Neural progenitor cell (in vitro differentiated cells): Measurements from ENCODE around the gene CAMK1D. TPM values are rescaled to one million over a fixed set of nuclear protein-coding genes. Genes with fewer than 3 reads are reported as not detected.

Source experiments
- DNase-seq: peaks from one replicate; pipeline ENCODE4 v3.0.0-alpha.2; 2016; ENCODE audit warnings: low spot score
- H2AFZ ChIP-seq: fragments of 200-600 bp; sonication (generic); replicated peaks from 2 replicates; pipeline ENCODE4 v1.6.1; 2016; ENCODE audit warnings: antibody characterized with exemption
- H3F3A ChIP-seq: fragments of 200-600 bp; sonication (generic); 2 replicates; pipeline ENCODE4 v1.6.1; 2016; ENCODE audit warnings: antibody characterized with exemption, low read depth
- H3K27ac ChIP-seq: fragments of 200-600 bp; sonication (generic); 2 replicates; pipeline ENCODE4 v1.5.1; 2016; ENCODE audit warnings: mild to moderate bottlenecking
- H3K27me3 ChIP-seq: fragments of 200-600 bp; sonication (generic); 2 replicates; pipeline ENCODE4 v1.6.1; 2016; ENCODE audit warnings: mild to moderate bottlenecking, moderate library complexity
- H3K36me3 ChIP-seq: fragments of 200-600 bp; sonication (generic); 2 replicates; pipeline ENCODE4 v1.5.1; 2016
- H3K4me1 ChIP-seq: fragments of 200-600 bp; sonication (generic); 2 replicates; pipeline ENCODE4 v1.6.1; 2016; ENCODE audit warnings: mixed run types
- H3K4me2 ChIP-seq: fragments of 200-600 bp; sonication (generic); 2 replicates; pipeline ENCODE4 v1.6.1; 2016
- H3K4me3 ChIP-seq: fragments of 200-600 bp; sonication (generic); 2 replicates; pipeline ENCODE4 v1.5.1; 2016
- H3K79me2 ChIP-seq: fragments of 200-600 bp; sonication (generic); 2 replicates; pipeline ENCODE4 v1.6.1; 2016; ENCODE audit warnings: low read depth
- H3K9ac ChIP-seq: fragments of 200-600 bp; sonication (generic); 2 replicates; pipeline ENCODE4 v1.6.1; 2016
- H3K9me3 ChIP-seq: fragments of 200-600 bp; sonication (generic); 2 replicates; pipeline ENCODE4 v1.5.1; 2016; ENCODE audit warnings: low read depth
- H4K20me1 ChIP-seq: fragments of 200-600 bp; sonication (generic); 2 replicates; pipeline ENCODE4 v1.6.1; 2016; ENCODE audit warnings: low read depth
- H3K27ac Mint-ChIP-seq: 3 replicates; pipeline ENCODE4 v1.8.0; 2021; ENCODE audit warnings: mixed read lengths
- H3K27me3 Mint-ChIP-seq: 2 replicates; pipeline ENCODE4 v1.8.0; 2022; ENCODE audit warnings: low read depth, mild to moderate bottlenecking, inconsistent platforms, moderate library complexity, mixed read lengths; ENCODE audit not compliant: insufficient read depth
- H3K36me3 Mint-ChIP-seq: 3 replicates; pipeline ENCODE4 v1.8.0; 2021; ENCODE audit warnings: mixed read lengths
- H3K4me1 Mint-ChIP-seq: 3 replicates; pipeline ENCODE4 v1.8.0; 2021; ENCODE audit warnings: mixed read lengths
- H3K4me3 Mint-ChIP-seq: 3 replicates; pipeline ENCODE4 v1.8.0; 2021; ENCODE audit warnings: mild to moderate bottlenecking, moderate library complexity, mixed read lengths
- H3K9me3 Mint-ChIP-seq: 3 replicates; pipeline ENCODE4 v1.8.0; 2020; ENCODE audit warnings: mixed read lengths
- CTCF ChIP-seq: fragments of 200-600 bp; sonication (generic); IDR thresholded peaks from 2 replicates; pipeline ENCODE4 v1.5.1; 2017; ENCODE audit warnings: antibody characterized with exemption, mild to moderate bottlenecking
- EZH2 ChIP-seq: fragments of 200-600 bp; sonication (generic); IDR thresholded peaks from 2 replicates; pipeline ENCODE4 v1.6.1; 2017; ENCODE audit warnings: antibody characterized with exemption, mild to moderate bottlenecking, moderate library complexity
- EZH2phosphoT487 ChIP-seq: fragments of 200-600 bp; sonication (generic); IDR thresholded peaks from 2 replicates; pipeline ENCODE4 v1.6.1; 2017; ENCODE audit warnings: antibody characterized with exemption
- total RNA-seq: library from RNA; depleted of rRNA; stranded (reverse); fragments of >200 nt; gene quantifications from 2 replicates; pipeline ENCODE4 v1.2.3, GENCODE V29; 2015; ENCODE audit warnings: low replicate concordance

Gene CAMK1D
- total RNA-seq, 1 donor from 2014 or later: 7.6 TPM

- Mint-ChIP-seq H3K4me3 (no peak overlapping the region), H3K9me3 (no peaks in the 10 kb centered on the region), H3K27me3 (peaks cover 6% of the 10 kb centered on the region), H3K36me3 (no peaks in the 10 kb centered on the region), H3K27ac (no peak overlapping the region), H3K4me1 (peaks cover 17% of the 10 kb centered on the region)
- peaks cover 15% of the 10 kb centered on the region for H3K4me1 ChIP-seq
- DNase-seq: no peak
- H3K4me2 ChIP-seq: no peak overlapping the region
- H3F3A ChIP-seq: peaks cover 9% of the 10 kb centered on the region
- H2AFZ ChIP-seq: no peak overlapping the region
- H3K27me3 ChIP-seq: no peaks in the 10 kb centered on the region
- no peak overlapping the region for H3K4me3 ChIP-seq
- H3K27ac ChIP-seq: no peak overlapping the region
- H4K20me1 ChIP-seq: peaks cover 6% of the 10 kb centered on the region
- H3K9me3 ChIP-seq: no peaks in the 10 kb centered on the region
- no peak overlapping the region for H3K9ac ChIP-seq
- TF ChIP-seq EZH2phosphoT487 (no peak), EZH2 (no peak), CTCF (no peak)
- no peaks in the 10 kb centered on the region for H3K79me2 ChIP-seq
- no peaks in the 10 kb centered on the region for H3K36me3 ChIP-seq
These were observed 116.2 kb downstream of the CAMK1D start for GRCh38 chr10:12465385-12466136.

- Mint-ChIP-seq H3K27ac (no peak overlapping the region), H3K9me3 (no peaks in the 10 kb centered on the region), H3K4me1 (peaks cover 21% of the 10 kb centered on the region), H3K36me3 (no peaks in the 10 kb centered on the region), H3K27me3 (peaks cover 3% of the 10 kb centered on the region), H3K4me3 (no peak overlapping the region)
- Histone ChIP-seq H3K9ac (no peak overlapping the region), H3K4me3 (no peak overlapping the region), H3K4me2 (no peak overlapping the region), H2AFZ (no peak overlapping the region), H3K27me3 (no peaks in the 10 kb centered on the region), H3F3A (peaks cover 9% of the 10 kb centered on the region), H3K9me3 (no peaks in the 10 kb centered on the region), H3K27ac (no peak overlapping the region), H3K36me3 (no peaks in the 10 kb centered on the region), H4K20me1 (peaks cover 6% of the 10 kb centered on the region), H3K4me1 (peaks cover 15% of the 10 kb centered on the region), H3K79me2 (no peaks in the 10 kb centered on the region)
- TF ChIP-seq EZH2phosphoT487 (no peak), EZH2 (no peak), CTCF (no peak)
- DNase-seq: no peak
These were observed 117.5 kb downstream of the CAMK1D start for GRCh38 chr10:12466704-12467305.

DNA sequence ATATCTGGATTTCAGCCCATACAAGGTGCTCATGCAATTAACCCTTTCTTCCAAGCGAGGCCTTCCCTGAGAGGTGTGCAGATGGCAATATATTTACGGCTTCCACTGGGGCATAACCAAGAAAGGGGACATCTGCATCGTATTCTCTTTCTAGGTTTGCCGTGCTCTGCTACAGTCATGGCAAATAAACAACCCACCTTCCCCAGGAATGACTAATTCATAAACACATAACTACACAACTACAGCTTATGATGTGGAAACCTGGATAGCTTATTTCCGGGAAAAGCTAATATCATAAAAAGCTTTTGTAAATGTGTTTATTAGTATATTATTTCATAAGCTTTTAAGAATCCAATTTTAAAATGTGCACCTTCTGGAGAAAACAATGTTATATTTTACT, 120.0 kb downstream of the CAMK1D start:
- Mint-ChIP-seq H3K9me3 (no peaks in the 10 kb centered on the region), H3K27me3 (no peaks in the 10 kb centered on the region), H3K27ac (no peak overlapping the region), H3K36me3 (no peaks in the 10 kb centered on the region), H3K4me3 (no peak overlapping the region), H3K4me1 (peaks cover 25% of the 10 kb centered on the region)
- Histone ChIP-seq H4K20me1 (peaks cover 6% of the 10 kb centered on the region), H3K27me3 (no peaks in the 10 kb centered on the region), H3K9me3 (no peaks in the 10 kb centered on the region), H3K27ac (no peak overlapping the region), H2AFZ (no peak overlapping the region), H3F3A (peaks cover 9% of the 10 kb centered on the region), H3K36me3 (no peaks in the 10 kb centered on the region), H3K4me1 (peaks cover 15% of the 10 kb centered on the region), H3K4me3 (no peak overlapping the region), H3K79me2 (no peaks in the 10 kb centered on the region), H3K4me2 (peak overlapping the region; percentile 33), H3K9ac (no peak overlapping the region)
- TF ChIP-seq EZH2phosphoT487: no peak
- no peak for TF ChIP-seq EZH2
- no peak for DNase-seq

DNA sequence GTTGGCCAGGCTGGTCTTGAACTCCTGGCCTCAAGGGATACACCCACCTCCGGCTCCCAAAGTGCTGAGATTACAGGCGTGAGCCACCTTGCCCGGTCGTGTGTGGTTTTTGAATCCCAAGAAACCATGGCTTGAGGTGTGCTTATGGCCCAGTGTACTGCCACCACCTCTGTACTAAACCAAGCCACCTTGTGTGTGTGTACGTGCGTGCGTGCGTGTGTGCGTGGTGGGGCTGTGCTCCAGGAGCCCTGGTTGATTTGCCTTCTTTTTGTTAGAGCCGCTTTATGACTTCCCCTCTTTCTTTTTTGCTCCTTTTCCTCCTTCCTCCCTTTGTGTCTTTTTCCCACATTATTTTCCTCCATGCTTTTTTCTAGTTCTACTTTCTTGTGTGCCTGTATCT, 121.4 kb downstream of the CAMK1D start:
- no peaks in the 10 kb centered on the region for H3K27me3 Mint-ChIP-seq
- no peak overlapping the region for H3K4me3 Mint-ChIP-seq
- H3K9ac ChIP-seq: no peak overlapping the region
- H2AFZ ChIP-seq: no peak overlapping the region
- no peaks in the 10 kb centered on the region for H3K9me3 ChIP-seq
- TF ChIP-seq CTCF: no peak
- no peak for TF ChIP-seq EZH2
- TF ChIP-seq EZH2phosphoT487: no peak
- H3K4me1 ChIP-seq: peaks cover 15% of the 10 kb centered on the region
- H3F3A ChIP-seq: peaks cover 9% of the 10 kb centered on the region
- H3K79me2 ChIP-seq: no peaks in the 10 kb centered on the region
- no peaks in the 10 kb centered on the region for H3K9me3 Mint-ChIP-seq
- H3K36me3 ChIP-seq: no peaks in the 10 kb centered on the region
- DNase-seq: no peak
- H3K27me3 ChIP-seq: no peaks in the 10 kb centered on the region
- no peaks in the 10 kb centered on the region for H3K36me3 Mint-ChIP-seq
- no peak overlapping the region for H3K27ac ChIP-seq
- H3K4me3 ChIP-seq: no peak overlapping the region
- no peak overlapping the region for H3K4me2 ChIP-seq
- peak overlapping the region; percentile 15 for H3K27ac Mint-ChIP-seq
- H4K20me1 ChIP-seq: peaks cover 6% of the 10 kb centered on the region
- peaks cover 22% of the 10 kb centered on the region for H3K4me1 Mint-ChIP-seq
